ENCODE measurements around the gene TMPRSS3.

DNA sequence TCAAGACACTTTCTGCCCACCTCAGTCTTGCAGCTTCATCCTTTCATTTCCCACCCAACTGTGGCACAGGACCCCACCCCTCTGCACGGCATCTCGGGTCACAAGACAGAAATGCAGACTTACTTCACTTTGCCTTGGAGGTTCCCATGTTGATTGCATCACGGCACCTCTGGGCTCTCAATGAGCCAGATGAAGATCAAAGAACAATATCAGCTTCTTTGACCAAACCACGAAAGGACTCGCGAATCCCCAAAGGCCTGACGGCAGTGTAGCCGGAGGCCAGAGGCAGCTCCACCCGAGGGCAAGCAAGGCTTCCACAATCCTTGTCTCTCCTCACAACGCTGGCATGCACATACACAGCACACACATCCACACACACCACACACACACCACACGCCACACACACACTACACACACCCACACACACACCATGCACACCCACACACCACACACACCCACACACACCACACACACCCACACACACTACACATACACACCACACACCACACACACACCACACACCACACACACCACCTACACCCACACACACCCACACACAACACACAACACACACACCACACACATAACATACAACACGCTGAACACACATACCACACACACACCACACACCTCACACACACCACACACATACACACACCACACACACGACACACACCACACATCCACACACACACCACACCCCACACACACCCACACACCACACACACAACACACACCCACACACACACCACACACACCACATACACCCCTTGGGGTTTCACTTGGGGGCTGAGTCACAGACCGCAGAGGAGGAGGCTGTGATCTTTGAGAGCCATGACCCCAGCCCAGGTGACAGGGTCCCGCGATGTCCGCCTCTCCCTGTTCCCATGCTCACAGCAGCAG, 43.7 kb upstream of the TMPRSS3 start:
- TF ChIP-seq, protein P1, sequence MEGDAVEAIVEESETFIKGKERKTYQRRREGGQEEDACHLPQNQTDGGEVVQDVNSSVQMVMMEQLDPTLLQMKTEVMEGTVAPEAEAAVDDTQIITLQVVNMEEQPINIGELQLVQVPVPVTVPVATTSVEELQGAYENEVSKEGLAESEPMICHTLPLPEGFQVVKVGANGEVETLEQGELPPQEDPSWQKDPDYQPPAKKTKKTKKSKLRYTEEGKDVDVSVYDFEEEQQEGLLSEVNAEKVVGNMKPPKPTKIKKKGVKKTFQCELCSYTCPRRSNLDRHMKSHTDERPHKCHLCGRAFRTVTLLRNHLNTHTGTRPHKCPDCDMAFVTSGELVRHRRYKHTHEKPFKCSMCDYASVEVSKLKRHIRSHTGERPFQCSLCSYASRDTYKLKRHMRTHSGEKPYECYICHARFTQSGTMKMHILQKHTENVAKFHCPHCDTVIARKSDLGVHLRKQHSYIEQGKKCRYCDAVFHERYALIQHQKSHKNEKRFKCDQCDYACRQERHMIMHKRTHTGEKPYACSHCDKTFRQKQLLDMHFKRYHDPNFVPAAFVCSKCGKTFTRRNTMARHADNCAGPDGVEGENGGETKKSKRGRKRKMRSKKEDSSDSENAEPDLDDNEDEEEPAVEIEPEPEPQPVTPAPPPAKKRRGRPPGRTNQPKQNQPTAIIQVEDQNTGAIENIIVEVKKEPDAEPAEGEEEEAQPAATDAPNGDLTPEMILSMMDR (IDR thresholded peaks at IDR 0.05), result no peak
- no peak for TF ChIP-seq EP300 (IDR thresholded peaks at IDR 0.05)
- TF ChIP-seq POLR2A (IDR thresholded peaks at IDR 0.05), result no peak
